Vagina (tissue), 2 donors: Measurements from ENCODE around the gene KTN1. TPM values are rescaled to one million over a fixed set of nuclear protein-coding genes. Genes with fewer than 3 reads are reported as not detected.

Experiments
- DNase-seq, 2 donors: peaks; one replicate each; pipeline ENCODE4 v3.0.0-alpha.2; 2017; ENCODE audit errors: extremely low spot score in 2 of 2
- H3K27ac ChIP-seq: fragments of 200-600 bp; sonication (generic); one replicate; pipeline ENCODE4 v1.5.1; 2019
- H3K27me3 ChIP-seq: fragments of 200-600 bp; sonication (generic); one replicate; pipeline ENCODE4 v1.5.1; 2019
- H3K36me3 ChIP-seq, 2 donors: fragments of 200-600 bp; sonication (generic); one replicate each; pipeline ENCODE4 v1.5.1; 2017 to 2019
- H3K4me1 ChIP-seq: fragments of 200-600 bp; sonication (generic); one replicate; pipeline ENCODE4 v1.5.1; 2019
- H3K4me3 ChIP-seq, 2 donors: fragments of 200-600 bp; sonication (generic); 1 replicate in 1 of 2; 2 replicates in 1 of 2; pipeline ENCODE4 v1.5.1; 2016 to 2019
- H3K9me3 ChIP-seq: fragments of 200-600 bp; sonication (generic); one replicate; pipeline ENCODE4 v1.5.1; 2019
- POLR2A ChIP-seq, 2 donors: fragments of 450-650 bp; IDR thresholded peaks; one replicate each; pipeline ENCODE4 v1.6.1; 2017; ENCODE audit warnings: antibody characterized with exemption in 2 of 2, mild to moderate bottlenecking in 2 of 2, moderate library complexity in 2 of 2
- POLR2AphosphoS5 ChIP-seq, 2 donors: sonication (generic); formaldehyde crosslinking; IDR thresholded peaks; one replicate each; pipeline ENCODE4 v1.9.0; 2017; ENCODE audit warnings: antibody characterized with exemption in 2 of 2, mild to moderate bottlenecking in 2 of 2, low read depth in 1 of 2; ENCODE audit not compliant: insufficient read depth in 1 of 2
- intact Hi-C: fragments of 100-400 bp; cut with DNase I; formaldehyde crosslinking; loops from one replicate; pipeline ENCODE4 v1.15.1; 2023
- total RNA-seq: library from RNA; depleted of rRNA; stranded (reverse); fragments of >200 nt; gene quantifications from one replicate; pipeline ENCODE4 v1.2.3, GENCODE V29; 2016
- TF ChIP-seq, protein P1 (sequence below), 3 experiments: fragments of 450-650 bp in 2 of 3; fragments of 200-600 bp in 1 of 3; sonication (generic) in 1 of 3; IDR thresholded peaks; one replicate each; pipeline ENCODE4 v1.5.1; 2017 to 2019; ENCODE audit warnings: antibody characterized with exemption in 3 of 3, mild to moderate bottlenecking in 2 of 3, moderate library complexity in 2 of 3

The KTN1 gene
- total RNA-seq, 1 donor from 2014 or later = 91.6 TPM

DNA sequence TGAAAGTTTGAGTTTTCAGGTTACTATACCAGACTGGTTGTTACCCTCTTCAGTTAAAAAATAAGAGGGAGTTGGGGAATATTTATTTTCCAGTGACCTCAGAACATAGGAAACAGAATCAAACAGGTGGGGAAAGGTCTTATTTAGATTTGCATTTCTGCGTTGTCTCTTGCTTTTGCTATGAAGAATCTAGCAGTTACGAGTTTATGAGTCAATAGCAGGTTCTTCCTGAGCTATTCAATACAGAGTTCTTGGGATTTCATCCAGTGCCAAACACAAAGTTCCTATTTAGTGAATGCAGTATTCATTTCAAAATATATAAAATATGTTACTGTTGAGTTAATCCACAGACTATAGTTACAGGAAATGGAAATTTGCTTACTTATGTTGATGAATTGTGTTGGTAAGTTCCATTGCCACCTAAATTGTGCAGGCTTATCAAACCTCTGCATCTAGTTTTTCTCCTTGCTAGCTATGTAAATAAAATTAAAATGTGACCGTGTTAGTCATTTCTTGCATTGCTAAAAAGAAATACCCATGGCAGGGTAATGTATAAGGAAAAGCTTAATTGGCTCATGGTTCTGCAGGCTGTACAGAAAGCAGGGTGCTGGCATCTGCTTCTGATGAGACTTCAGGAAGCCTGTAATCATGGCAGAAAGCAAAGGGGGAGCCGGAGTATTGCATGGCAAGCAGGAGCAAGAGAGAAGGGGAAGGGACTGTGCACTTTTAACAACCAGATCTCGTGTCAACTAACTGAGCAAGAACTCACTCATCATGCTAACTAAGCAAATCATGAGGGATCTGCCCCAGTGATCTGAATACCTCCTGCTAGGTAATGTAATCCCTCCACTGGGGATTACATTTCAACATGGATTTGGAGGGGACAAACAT lies 110.2 kb downstream of the KTN1 start:
- H3K27ac ChIP-seq = no peak overlapping the region
- no peaks in the 10 kb centered on the region for H3K27me3 ChIP-seq
- H3K9me3 ChIP-seq = no peaks in the 10 kb centered on the region
- TF ChIP-seq, protein P1, sequence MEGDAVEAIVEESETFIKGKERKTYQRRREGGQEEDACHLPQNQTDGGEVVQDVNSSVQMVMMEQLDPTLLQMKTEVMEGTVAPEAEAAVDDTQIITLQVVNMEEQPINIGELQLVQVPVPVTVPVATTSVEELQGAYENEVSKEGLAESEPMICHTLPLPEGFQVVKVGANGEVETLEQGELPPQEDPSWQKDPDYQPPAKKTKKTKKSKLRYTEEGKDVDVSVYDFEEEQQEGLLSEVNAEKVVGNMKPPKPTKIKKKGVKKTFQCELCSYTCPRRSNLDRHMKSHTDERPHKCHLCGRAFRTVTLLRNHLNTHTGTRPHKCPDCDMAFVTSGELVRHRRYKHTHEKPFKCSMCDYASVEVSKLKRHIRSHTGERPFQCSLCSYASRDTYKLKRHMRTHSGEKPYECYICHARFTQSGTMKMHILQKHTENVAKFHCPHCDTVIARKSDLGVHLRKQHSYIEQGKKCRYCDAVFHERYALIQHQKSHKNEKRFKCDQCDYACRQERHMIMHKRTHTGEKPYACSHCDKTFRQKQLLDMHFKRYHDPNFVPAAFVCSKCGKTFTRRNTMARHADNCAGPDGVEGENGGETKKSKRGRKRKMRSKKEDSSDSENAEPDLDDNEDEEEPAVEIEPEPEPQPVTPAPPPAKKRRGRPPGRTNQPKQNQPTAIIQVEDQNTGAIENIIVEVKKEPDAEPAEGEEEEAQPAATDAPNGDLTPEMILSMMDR (IDR thresholded peaks at IDR 0.05) = no peak
- peaks cover 0 to 8% of the 10 kb centered on the region in 2 donors for H3K36me3 ChIP-seq
- H3K4me3 ChIP-seq = no peak overlapping the region
- no peaks in the 10 kb centered on the region for H3K4me1 ChIP-seq
- DNase-seq = no peak
- intact Hi-C loops = no loop called here

DNA sequence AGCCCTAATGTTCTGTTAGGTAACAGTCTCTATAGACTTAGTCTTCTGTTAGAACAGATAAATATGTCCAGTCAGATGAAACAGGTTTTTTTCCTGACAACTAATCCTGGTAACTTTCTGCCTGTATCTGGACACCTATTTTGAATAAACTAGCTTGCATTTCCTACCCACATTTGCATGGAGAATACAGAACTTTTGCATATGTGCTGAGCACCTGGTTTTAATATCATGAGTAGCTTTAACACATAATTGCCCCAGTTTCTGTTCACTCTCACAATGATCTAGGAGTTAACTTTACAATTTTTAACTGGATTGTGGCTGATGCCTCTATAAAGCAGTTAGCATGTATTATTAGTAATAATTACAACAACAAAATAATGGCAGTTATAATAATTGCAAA lies 111.7 kb downstream of the KTN1 start:
- Histone ChIP-seq H3K4me1 (no peaks in the 10 kb centered on the region), H3K4me3 (no peak overlapping the region), H3K27ac (no peak overlapping the region), H3K36me3 (no peaks in the 10 kb centered on the region), H3K27me3 (no peaks in the 10 kb centered on the region), H3K9me3 (no peaks in the 10 kb centered on the region)
- intact Hi-C loops = no loop called here
- TF ChIP-seq, protein P1 (IDR thresholded peaks at IDR 0.05) = no peak
- TF ChIP-seq POLR2AphosphoS5 (IDR thresholded peaks at IDR 0.05; ENCODE audit: insufficient read depth in 1 of 2, low read depth in 1 of 2) (no peak), POLR2A (IDR thresholded peaks at IDR 0.05) (no peak)
- no peak for DNase-seq

- intact Hi-C loops = no loop called here
- H3K4me1 ChIP-seq = no peaks in the 10 kb centered on the region
- no peak overlapping the region for H3K4me3 ChIP-seq
- DNase-seq = no peak
- no peaks in the 10 kb centered on the region for H3K36me3 ChIP-seq
- no peak for TF ChIP-seq POLR2A (IDR thresholded peaks at IDR 0.05)
- TF ChIP-seq, protein P1 (IDR thresholded peaks at IDR 0.05) = no peak
- no peak for TF ChIP-seq POLR2AphosphoS5 (IDR thresholded peaks at IDR 0.05; ENCODE audit: insufficient read depth in 1 of 2, low read depth in 1 of 2)
- no peak overlapping the region for H3K27ac ChIP-seq
- H3K27me3 ChIP-seq = no peaks in the 10 kb centered on the region
- no peaks in the 10 kb centered on the region for H3K9me3 ChIP-seq
These were observed 113.9 kb downstream of the KTN1 start for GRCh38 chr14:55693904-55694303.

DNA sequence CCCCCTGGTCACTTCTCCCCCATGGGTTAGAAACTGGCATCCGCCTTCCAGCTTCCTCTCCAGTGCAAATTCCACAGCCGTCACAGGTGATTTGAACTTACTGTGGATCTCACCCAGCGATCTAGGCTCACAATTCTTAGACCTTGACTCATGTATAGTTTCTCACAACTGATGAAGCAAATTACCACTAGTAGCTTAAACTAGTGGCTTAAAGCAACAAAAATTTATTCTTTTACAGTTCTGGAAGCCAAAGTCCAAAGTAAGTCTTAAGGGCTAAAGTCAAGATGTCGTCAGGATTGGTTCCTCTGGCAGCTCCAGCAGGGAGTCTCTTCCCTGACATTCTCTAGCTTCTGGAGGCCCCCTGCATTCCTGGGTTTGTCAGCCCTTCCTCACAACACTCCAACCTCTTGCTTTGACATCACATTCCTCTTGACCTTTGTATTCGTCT lies 117.4 kb downstream of the KTN1 start:
- intact Hi-C loops = no loop called here
- no peak for DNase-seq
- Histone ChIP-seq H3K4me3 (no peak overlapping the region), H3K36me3 (no peaks in the 10 kb centered on the region), H3K27me3 (no peaks in the 10 kb centered on the region), H3K4me1 (no peaks in the 10 kb centered on the region), H3K27ac (no peak overlapping the region), H3K9me3 (no peaks in the 10 kb centered on the region)
- TF ChIP-seq POLR2AphosphoS5 (IDR thresholded peaks at IDR 0.05; ENCODE audit: insufficient read depth in 1 of 2, low read depth in 1 of 2) (no peak), POLR2A (IDR thresholded peaks at IDR 0.05) (no peak)
- TF ChIP-seq, protein P1 (IDR thresholded peaks at IDR 0.05) = no peak

- Histone ChIP-seq H3K36me3 (no peaks in the 10 kb centered on the region), H3K27me3 (no peaks in the 10 kb centered on the region), H3K27ac (no peak overlapping the region), H3K4me1 (no peaks in the 10 kb centered on the region), H3K4me3 (no peak overlapping the region), H3K9me3 (no peaks in the 10 kb centered on the region)
- no peak for TF ChIP-seq POLR2AphosphoS5 (IDR thresholded peaks at IDR 0.05; ENCODE audit: insufficient read depth in 1 of 2, low read depth in 1 of 2)
- TF ChIP-seq, protein P1 (IDR thresholded peaks at IDR 0.05) = no peak
- no peak for TF ChIP-seq POLR2A (IDR thresholded peaks at IDR 0.05)
- DNase-seq = no peak
- intact Hi-C loops = no loop called here
These were observed 118.0 kb downstream of the KTN1 start for GRCh38 chr14:55698051-55698450.
